ENCODE results near the gene CUL9.

DNA sequence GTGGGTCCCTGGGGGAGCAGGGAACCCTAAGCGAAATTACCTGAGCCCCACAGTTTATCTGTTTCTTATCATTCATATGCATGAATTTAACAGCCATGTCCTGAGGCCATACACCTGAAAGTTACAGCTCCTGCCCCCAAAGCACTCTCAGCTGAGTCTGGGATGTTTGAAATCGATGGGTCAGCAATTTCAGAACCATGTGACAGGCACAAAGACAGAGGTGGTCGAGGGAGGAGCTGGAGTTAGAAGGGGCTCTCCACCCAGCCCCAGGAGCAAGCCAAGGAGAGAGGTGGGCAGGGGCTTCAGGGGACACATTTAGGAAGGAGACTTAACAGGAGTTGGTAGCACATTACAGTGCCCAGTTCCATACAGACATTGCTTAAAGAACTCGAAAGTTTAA, 76.2 kb downstream of the CUL9 start:
- TF ChIP-seq, protein P1, sequence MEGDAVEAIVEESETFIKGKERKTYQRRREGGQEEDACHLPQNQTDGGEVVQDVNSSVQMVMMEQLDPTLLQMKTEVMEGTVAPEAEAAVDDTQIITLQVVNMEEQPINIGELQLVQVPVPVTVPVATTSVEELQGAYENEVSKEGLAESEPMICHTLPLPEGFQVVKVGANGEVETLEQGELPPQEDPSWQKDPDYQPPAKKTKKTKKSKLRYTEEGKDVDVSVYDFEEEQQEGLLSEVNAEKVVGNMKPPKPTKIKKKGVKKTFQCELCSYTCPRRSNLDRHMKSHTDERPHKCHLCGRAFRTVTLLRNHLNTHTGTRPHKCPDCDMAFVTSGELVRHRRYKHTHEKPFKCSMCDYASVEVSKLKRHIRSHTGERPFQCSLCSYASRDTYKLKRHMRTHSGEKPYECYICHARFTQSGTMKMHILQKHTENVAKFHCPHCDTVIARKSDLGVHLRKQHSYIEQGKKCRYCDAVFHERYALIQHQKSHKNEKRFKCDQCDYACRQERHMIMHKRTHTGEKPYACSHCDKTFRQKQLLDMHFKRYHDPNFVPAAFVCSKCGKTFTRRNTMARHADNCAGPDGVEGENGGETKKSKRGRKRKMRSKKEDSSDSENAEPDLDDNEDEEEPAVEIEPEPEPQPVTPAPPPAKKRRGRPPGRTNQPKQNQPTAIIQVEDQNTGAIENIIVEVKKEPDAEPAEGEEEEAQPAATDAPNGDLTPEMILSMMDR (conservative IDR thresholded peaks at IDR 0.05; ENCODE audit: low read depth, low read length): no peak
- no peak for TF ChIP-seq EZH2 (IDR thresholded peaks at IDR 0.05; ENCODE audit: low read length, unreplicated experiment)
- no peak for TF ChIP-seq EZH2phosphoT487 (IDR thresholded peaks at IDR 0.05; ENCODE audit: borderline replicate concordance, low read length)
